ENCODE results near the gene ADPRH.
A peak's percentile ranks its signal among the peaks of the same experiment; 100 is the strongest.

Gene ADPRH

GRCh38 chr3:119597548-119598288 is 18.4 kb downstream of the ADPRH start, which contains the start of gene PLA1A:
Gene PLA1A (plus strand): TSS chr3:119597885. CDS start chr3:119597914, 29 bp downstream.
- no peak for DNase-seq
- TF ChIP-seq GATA1 (IDR thresholded peaks at IDR 0.05; ENCODE audit: low read depth, low read length) (no peak), POLR2A (IDR thresholded peaks at IDR 0.05; ENCODE audit: low read length) (no peak)

DNA sequence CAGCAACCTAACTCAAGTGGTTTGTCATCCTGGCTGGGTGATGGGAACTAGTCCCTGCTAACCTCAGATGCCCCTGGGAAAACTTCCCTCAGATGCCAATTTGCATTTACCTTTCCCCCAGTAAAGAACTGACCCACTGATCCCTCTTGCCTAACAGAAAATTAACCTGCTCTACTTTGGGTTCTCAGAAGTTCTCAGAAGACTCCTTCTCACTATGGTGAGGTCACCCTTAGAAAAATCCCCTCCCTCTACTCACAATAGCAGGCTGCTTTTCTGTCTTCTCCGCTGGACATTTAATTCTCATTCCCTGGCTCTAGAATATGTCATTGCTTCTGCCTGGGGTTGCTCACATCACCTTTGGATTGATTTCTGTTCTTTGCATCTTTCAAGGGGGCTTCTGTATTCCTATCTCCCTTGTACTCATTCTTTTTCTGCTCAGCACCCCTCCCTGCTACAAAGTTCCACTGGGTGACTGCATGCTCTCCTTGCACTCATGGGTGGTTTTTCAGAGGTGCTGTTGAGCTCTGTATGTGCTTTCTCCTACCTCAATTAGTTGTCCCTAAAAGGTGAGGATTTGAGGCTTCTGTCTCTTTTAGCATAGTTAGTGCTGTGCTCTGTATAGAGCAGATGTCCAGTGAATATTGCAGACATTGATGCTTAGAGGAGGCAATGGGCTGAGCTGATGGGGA is 19.3 kb downstream of the ADPRH start:
- DNase-seq: no peak
- TF ChIP-seq GATA1 (IDR thresholded peaks at IDR 0.05; ENCODE audit: low read depth, low read length) (no peak), POLR2A (IDR thresholded peaks at IDR 0.05; ENCODE audit: low read length) (no peak)

GRCh38 chr3:119599558-119600174 is 20.4 kb downstream of the ADPRH start:
- TF ChIP-seq GATA1 (IDR thresholded peaks at IDR 0.05; ENCODE audit: low read depth, low read length): no peak
- no peak for TF ChIP-seq POLR2A (IDR thresholded peaks at IDR 0.05; ENCODE audit: low read length)
- DNase-seq: no peak

DNA sequence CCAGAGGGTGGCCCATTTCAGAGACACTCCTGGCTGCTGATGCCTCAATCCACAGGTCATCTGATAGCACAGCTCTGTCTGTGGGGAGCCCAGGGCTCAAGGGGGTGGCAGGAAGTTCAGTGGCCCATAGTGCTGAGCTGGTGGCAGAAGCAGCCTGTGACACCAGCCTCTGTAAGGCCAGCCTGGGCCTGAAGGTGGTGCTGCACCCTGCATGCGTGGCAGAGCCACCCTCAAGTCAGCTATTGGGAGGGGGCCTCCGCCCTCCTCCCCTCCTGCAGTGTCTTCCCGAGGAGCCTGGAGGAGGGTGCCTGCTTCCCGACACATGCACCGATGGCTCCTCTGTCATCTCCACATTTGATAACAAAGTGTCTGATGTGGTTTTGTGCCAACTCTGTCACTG is 21.4 kb downstream of the ADPRH start:
- no peak for TF ChIP-seq POLR2A (IDR thresholded peaks at IDR 0.05; ENCODE audit: low read length)
- no peak for TF ChIP-seq GATA1 (IDR thresholded peaks at IDR 0.05; ENCODE audit: low read depth, low read length)
- peak; percentile 24 to 31 for DNase-seq

DNA sequence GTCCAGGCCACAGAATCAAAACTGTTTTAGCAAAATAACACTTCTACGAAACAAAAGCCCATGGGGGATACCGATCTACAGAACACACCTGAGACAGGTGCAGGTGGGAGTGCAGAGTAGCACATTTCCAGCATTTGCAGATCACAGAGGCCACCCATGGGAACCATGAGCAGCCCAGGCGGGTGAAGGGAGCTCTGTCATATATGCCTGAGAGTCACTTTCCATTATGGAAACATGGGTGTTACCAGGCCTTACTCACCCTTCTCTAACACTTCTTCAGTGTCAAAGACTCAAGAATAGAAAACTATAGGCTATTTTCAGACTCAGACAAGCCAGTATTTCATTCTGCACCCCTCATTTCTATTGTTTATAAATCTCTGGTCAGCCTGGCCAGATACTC is 21.9 kb downstream of the ADPRH start:
- DNase-seq: no peak
- no peak for TF ChIP-seq POLR2A (IDR thresholded peaks at IDR 0.05; ENCODE audit: low read length)
- no peak for TF ChIP-seq GATA1 (IDR thresholded peaks at IDR 0.05; ENCODE audit: low read depth, low read length)

DNA sequence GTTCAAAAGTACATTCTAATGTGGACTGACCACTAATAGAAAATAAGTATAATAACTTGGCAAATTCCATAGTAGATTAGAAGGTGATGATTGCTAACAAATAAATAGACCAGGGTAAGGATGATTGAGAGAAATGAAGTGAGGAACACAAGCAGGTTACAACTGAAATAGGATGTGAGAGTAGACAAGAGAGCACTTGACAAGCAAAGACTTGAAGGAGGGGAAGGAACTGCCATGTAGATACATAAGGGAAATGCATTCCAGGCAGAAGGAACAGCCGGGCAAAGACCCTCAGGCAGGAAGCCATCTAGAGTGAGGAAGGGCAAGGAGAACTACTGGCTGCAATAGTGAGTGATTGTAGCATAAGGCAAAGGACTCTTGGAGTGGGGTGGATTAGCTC is 23.4 kb downstream of the ADPRH start:
- DNase-seq: no peak
- TF ChIP-seq GATA1 (IDR thresholded peaks at IDR 0.05; ENCODE audit: low read depth, low read length) (no peak), POLR2A (IDR thresholded peaks at IDR 0.05; ENCODE audit: low read length) (no peak)

DNA sequence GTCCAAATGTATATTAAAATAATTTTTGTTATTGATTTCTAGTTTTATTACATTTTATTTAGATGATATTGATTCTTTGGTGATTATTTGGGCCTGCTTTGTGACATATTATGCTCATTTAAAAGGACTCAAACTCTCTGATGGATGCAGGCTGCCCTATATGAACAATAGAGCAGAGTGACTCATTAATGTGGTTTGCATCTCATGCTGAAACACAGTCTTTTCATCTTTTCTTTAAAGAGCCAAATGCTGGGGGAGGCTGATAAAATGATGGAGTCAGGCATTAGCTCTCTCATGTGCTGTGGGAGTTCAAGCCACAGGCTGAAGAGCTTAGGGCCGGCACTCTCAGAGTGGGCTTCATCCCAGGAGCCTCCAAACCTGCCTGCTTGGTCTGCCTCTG is 25.6 kb downstream of the ADPRH start:
- TF ChIP-seq GATA1 (IDR thresholded peaks at IDR 0.05; ENCODE audit: low read depth, low read length) (no peak), POLR2A (IDR thresholded peaks at IDR 0.05; ENCODE audit: low read length) (no peak)
- no peak for DNase-seq

DNA sequence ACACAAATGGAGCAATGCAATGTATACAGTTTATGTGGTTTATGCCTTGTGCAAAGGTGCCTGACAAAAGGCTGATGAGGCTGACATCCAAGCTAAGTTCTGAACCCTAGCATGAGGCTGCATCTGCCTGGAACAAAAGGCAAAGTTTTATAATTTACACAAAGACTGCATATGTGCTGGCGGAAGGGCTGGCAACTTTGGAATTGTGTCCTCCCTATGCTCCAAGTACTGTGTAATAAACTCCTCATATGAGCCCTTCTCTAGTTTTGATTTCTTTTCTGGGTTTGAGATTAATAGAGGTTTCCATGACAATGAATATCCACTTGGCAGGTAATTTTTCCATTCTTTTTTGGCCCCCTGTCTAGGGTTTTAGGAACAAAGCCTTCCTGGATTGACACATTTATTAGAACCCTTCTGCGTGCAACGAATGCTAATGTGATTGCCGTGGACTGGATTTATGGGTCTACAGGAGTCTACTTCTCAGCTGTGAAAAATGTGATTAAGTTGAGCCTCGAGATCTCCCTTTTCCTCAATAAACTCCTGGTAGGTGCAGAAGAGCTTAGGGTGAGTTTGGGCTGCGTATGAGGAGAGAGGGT is 29.2 kb downstream of the ADPRH start:
- TF ChIP-seq POLR2A (IDR thresholded peaks at IDR 0.05; ENCODE audit: low read length): no peak
- TF ChIP-seq GATA1 (IDR thresholded peaks at IDR 0.05; ENCODE audit: low read depth, low read length): no peak
- DNase-seq: no peak

DNA sequence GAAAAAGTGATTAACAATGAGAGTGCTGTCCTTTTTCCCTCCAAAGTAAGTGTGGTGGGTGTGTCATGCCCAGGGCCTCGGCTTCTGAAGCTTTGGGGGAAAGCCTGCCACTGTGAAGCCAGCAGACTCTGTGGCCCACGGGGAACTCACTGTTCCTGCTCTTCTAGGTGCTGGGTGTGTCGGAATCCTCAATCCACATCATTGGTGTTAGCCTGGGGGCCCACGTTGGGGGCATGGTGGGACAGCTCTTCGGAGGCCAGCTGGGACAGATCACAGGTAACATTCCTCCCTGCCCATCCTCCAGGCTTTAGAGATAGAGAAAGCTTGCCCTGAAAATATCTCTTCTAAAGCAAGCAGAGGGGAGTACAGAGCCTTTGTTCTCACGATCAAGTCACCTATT is 30.0 kb downstream of the ADPRH start:
- no peak for TF ChIP-seq POLR2A (IDR thresholded peaks at IDR 0.05; ENCODE audit: low read length)
- TF ChIP-seq GATA1 (IDR thresholded peaks at IDR 0.05; ENCODE audit: low read depth, low read length): no peak
- no peak for DNase-seq

- TF ChIP-seq GATA1 (IDR thresholded peaks at IDR 0.05; ENCODE audit: low read depth, low read length): no peak
- TF ChIP-seq POLR2A (IDR thresholded peaks at IDR 0.05; ENCODE audit: low read length): no peak
- no peak for DNase-seq
Observed at GRCh38 chr3:119611664-119612063, 32.4 kb downstream of the ADPRH start.

DNA sequence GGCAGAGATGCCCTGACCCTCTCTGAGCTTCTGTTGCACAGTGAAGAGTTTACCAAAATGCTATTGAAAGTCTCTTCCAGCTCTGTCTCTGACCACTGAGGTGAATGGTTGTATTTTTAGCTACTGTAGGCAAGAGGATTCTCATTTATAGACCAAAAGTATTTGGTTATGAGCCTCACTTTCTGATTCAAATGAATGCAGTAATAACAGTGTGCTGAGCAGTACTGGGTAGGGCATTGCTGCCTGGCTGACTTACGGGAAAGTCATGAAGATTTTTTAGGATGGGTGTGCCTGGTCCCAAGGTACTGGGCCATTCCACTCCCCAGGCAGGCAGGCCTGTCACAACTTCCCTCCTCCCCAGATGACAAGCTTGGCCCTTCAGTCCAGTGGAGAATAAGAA is 33.9 kb downstream of the ADPRH start:
- DNase-seq: no peak
- no peak for TF ChIP-seq GATA1 (IDR thresholded peaks at IDR 0.05; ENCODE audit: low read depth, low read length)
- no peak for TF ChIP-seq POLR2A (IDR thresholded peaks at IDR 0.05; ENCODE audit: low read length)

DNA sequence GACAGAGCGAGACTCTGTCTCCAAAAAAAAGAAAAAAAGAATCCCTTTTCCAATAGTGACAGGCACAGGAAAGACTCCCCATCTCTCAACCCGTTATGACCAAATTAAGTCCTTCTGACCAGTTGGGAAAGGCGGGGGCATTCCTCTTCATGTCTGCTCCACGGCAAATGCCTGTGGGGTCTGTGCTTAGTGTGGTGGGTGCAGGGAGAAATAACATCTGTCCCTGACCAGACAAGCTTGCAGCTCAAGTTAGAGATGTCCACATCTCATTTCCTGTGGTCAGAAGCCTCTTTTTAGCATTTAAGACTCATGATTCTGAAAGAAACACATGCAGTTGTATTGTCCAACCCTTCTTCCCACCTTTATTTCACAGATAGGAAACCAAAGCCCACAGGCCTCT is 34.6 kb downstream of the ADPRH start:
- DNase-seq: no peak

DNA sequence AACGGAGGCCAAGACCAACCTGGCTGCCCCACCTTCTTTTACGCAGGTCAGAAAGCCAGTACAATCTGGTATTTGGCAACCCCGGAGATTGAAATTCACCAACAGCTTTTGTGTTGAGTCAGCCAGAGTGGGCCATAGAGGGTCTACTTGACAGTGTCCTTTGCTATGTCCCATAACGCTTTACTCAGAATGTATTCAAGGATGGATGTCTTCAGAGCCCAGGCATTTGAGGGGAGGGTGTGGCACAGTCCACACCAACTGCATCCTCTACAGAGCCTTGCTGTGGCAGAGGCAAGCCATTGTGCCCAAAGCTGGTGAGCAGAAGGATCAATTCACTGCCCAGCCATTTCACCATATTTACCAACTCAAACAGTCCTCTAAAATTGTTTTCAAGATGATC is 36.8 kb downstream of the ADPRH start:
- no peak for DNase-seq
- no peak for TF ChIP-seq GATA1 (IDR thresholded peaks at IDR 0.05; ENCODE audit: low read depth, low read length)

More for the DNA sequence above, 34.6 kb downstream of the ADPRH start:
- TF ChIP-seq POLR2A (IDR thresholded peaks at IDR 0.05; ENCODE audit: low read length): no peak
- no peak for TF ChIP-seq GATA1 (IDR thresholded peaks at IDR 0.05; ENCODE audit: low read depth, low read length)

- no peak for DNase-seq
- TF ChIP-seq POLR2A (IDR thresholded peaks at IDR 0.05; ENCODE audit: low read length): no peak
- TF ChIP-seq GATA1 (IDR thresholded peaks at IDR 0.05; ENCODE audit: low read depth, low read length): no peak
Observed at GRCh38 chr3:119619094-119619493, 39.8 kb downstream of the ADPRH start.
